ENCODE results near the gene ZNF580.

Gene ZNF580

GRCh38 chr19:55640577-55641425 is at the start of gene ZNF580:
TSS of gene ZNF580 (plus strand) at chr19:55641002. CDS start at chr19:55642509, 1,507 bp downstream.
- Histone ChIP-seq H3K27me3 (ENCODE audit: control insufficient read depth, insufficient read depth, low read length) (no peaks in the 10 kb centered on the region), H3K36me3 (ENCODE audit: control insufficient read depth, insufficient read depth, low read length) (no peaks in the 10 kb centered on the region), H3K9ac (ENCODE audit: low read length) (peak within 1 kb of the TSS; percentile 78), H3K4me3 (ENCODE audit: low read length) (peak within 1 kb of the TSS; percentile 36), H3K9me3 (ENCODE audit: control insufficient read depth, low read length) (no peaks in the 10 kb centered on the region), H3K4me1 (ENCODE audit: control insufficient read depth, insufficient read depth, low read length) (peaks cover 49% of the 10 kb centered on the region)

DNA sequence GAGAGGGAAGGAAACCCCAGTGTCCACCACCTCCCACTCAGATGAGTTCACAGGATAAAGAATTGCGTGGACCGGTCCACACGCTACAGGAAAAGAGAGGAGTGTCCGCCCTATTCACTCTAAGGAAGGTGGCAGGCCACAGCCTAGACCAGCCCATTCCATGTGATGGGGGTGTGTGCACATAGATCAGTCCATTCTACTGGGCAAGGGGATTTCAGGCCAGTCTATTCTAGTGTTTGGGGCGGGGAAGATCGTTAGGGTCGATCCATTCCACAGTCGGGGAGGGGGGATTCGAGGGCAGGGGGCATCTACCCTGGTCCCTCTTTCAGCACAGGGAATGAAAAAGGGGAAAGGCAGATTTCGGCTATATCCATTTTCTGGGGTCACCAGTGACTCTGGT is 49.2 kb upstream of the ZNF580 start:
- Histone ChIP-seq H3K27me3 (ENCODE audit: control insufficient read depth, insufficient read depth, low read length) (no peaks in the 10 kb centered on the region), H3K9me3 (ENCODE audit: control insufficient read depth, low read length) (no peaks in the 10 kb centered on the region), H3K4me3 (ENCODE audit: low read length) (no peak overlapping the region), H3K4me1 (ENCODE audit: control insufficient read depth, insufficient read depth, low read length) (peaks cover 4% of the 10 kb centered on the region), H3K36me3 (ENCODE audit: control insufficient read depth, insufficient read depth, low read length) (no peaks in the 10 kb centered on the region), H3K9ac (ENCODE audit: low read length) (no peak overlapping the region)

- H3K36me3 ChIP-seq (ENCODE audit: control insufficient read depth, insufficient read depth, low read length): no peaks in the 10 kb centered on the region
- H3K4me3 ChIP-seq (ENCODE audit: low read length): no peak overlapping the region
- H3K27me3 ChIP-seq (ENCODE audit: control insufficient read depth, insufficient read depth, low read length): no peaks in the 10 kb centered on the region
- H3K9me3 ChIP-seq (ENCODE audit: control insufficient read depth, low read length): no peaks in the 10 kb centered on the region
- no peak overlapping the region for H3K9ac ChIP-seq (ENCODE audit: low read length)
- H3K4me1 ChIP-seq (ENCODE audit: control insufficient read depth, insufficient read depth, low read length): no peaks in the 10 kb centered on the region
Measured at GRCh38 chr19:55592391-55593090, 48.3 kb upstream of the ZNF580 start.

- Histone ChIP-seq H3K9me3 (ENCODE audit: control insufficient read depth, low read length) (no peaks in the 10 kb centered on the region), H3K4me1 (ENCODE audit: control insufficient read depth, insufficient read depth, low read length) (no peaks in the 10 kb centered on the region), H3K4me3 (ENCODE audit: low read length) (no peak overlapping the region), H3K9ac (ENCODE audit: low read length) (no peak overlapping the region), H3K27me3 (ENCODE audit: control insufficient read depth, insufficient read depth, low read length) (no peaks in the 10 kb centered on the region), H3K36me3 (ENCODE audit: control insufficient read depth, insufficient read depth, low read length) (no peaks in the 10 kb centered on the region)
Measured at GRCh38 chr19:55593096-55593772, 47.6 kb upstream of the ZNF580 start.

- Histone ChIP-seq H3K9me3 (ENCODE audit: control insufficient read depth, low read length) (no peaks in the 10 kb centered on the region), H3K9ac (ENCODE audit: low read length) (no peak overlapping the region), H3K4me1 (ENCODE audit: control insufficient read depth, insufficient read depth, low read length) (no peaks in the 10 kb centered on the region), H3K36me3 (ENCODE audit: control insufficient read depth, insufficient read depth, low read length) (no peaks in the 10 kb centered on the region), H3K27me3 (ENCODE audit: control insufficient read depth, insufficient read depth, low read length) (no peaks in the 10 kb centered on the region), H3K4me3 (ENCODE audit: low read length) (no peak overlapping the region)
Measured at GRCh38 chr19:55594996-55595545, 45.7 kb upstream of the ZNF580 start.

DNA sequence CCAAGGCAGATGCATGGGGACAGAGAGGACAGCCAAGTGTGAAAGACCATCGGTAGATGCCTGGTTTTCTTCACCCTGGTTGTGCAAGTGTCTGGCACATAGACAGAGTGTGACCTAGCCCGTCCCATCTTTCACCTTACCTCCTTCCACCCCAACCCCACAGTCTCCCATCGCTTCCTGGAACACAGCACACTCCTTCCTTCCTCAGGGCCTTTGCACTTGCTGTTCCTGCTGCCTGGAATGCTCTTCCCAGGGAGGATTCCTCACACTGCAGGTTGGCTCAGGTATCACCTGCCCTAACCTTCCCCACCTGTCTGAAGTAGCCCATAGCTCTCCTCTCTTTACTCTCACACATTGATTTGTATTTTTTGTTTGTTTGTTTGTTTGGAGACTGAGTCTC is 44.5 kb upstream of the ZNF580 start:
- Histone ChIP-seq H3K27me3 (ENCODE audit: control insufficient read depth, insufficient read depth, low read length) (no peaks in the 10 kb centered on the region), H3K4me1 (ENCODE audit: control insufficient read depth, insufficient read depth, low read length) (peaks cover 8% of the 10 kb centered on the region), H3K4me3 (ENCODE audit: low read length) (no peak overlapping the region), H3K9ac (ENCODE audit: low read length) (no peak overlapping the region), H3K36me3 (ENCODE audit: control insufficient read depth, insufficient read depth, low read length) (no peaks in the 10 kb centered on the region), H3K9me3 (ENCODE audit: control insufficient read depth, low read length) (no peaks in the 10 kb centered on the region)

DNA sequence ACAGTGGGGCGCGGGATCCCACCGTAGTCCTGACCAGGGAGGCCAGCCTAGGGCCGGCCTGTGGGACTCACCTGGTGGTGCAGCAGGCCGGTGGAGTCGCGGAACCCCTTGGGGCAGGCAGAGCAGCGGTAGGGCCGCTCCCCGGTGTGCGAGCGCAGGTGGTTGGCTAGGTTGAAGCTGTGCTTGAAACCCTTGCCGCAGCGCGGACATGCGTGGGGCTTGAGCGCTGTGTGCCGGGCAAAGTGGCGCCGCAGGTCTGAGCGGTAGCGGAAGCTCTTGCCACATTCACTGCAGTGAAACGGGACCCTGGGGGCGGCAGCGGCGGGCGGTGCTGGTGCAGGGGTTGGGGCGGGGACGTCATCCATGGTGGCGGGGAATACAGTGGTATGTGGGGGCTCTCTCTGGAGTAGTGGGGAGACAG is 43.3 kb upstream of the ZNF580 start:
- Histone ChIP-seq H3K9me3 (ENCODE audit: control insufficient read depth, low read length) (no peaks in the 10 kb centered on the region), H3K36me3 (ENCODE audit: control insufficient read depth, insufficient read depth, low read length) (no peaks in the 10 kb centered on the region), H3K4me3 (ENCODE audit: low read length) (no peak overlapping the region), H3K4me1 (ENCODE audit: control insufficient read depth, insufficient read depth, low read length) (peaks cover 10% of the 10 kb centered on the region), H3K9ac (ENCODE audit: low read length) (no peak overlapping the region), H3K27me3 (ENCODE audit: control insufficient read depth, insufficient read depth, low read length) (no peaks in the 10 kb centered on the region)

DNA sequence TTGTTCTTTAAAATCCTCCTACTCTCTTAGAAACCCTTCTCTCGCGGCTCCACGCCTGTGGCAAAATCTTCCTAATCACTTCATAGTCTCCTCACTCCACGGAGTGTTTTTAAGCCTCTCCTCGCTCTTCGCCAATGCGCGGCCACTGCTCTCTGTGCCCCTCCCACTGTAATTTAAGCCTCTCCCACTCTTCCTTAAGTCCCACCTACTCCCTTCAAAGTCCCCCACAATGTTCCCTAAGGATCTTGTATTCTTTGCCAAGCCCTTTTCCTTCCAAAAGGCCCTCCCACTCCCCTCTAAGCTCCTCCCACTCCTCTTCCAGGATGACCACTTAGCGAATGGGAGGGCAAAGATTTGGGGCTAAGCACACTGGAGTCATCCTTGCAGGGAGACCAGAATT is 42.8 kb upstream of the ZNF580 start:
- Histone ChIP-seq H3K4me3 (ENCODE audit: low read length) (no peak overlapping the region), H3K27me3 (ENCODE audit: control insufficient read depth, insufficient read depth, low read length) (no peaks in the 10 kb centered on the region), H3K9ac (ENCODE audit: low read length) (no peak overlapping the region), H3K9me3 (ENCODE audit: control insufficient read depth, low read length) (no peaks in the 10 kb centered on the region), H3K36me3 (ENCODE audit: control insufficient read depth, insufficient read depth, low read length) (no peaks in the 10 kb centered on the region), H3K4me1 (ENCODE audit: control insufficient read depth, insufficient read depth, low read length) (peaks cover 10% of the 10 kb centered on the region)

GRCh38 chr19:55598719-55599467 is 41.9 kb upstream of the ZNF580 start:
- Histone ChIP-seq H3K9me3 (ENCODE audit: control insufficient read depth, low read length) (no peaks in the 10 kb centered on the region), H3K27me3 (ENCODE audit: control insufficient read depth, insufficient read depth, low read length) (no peaks in the 10 kb centered on the region), H3K4me1 (ENCODE audit: control insufficient read depth, insufficient read depth, low read length) (peaks cover 16% of the 10 kb centered on the region), H3K36me3 (ENCODE audit: control insufficient read depth, insufficient read depth, low read length) (no peaks in the 10 kb centered on the region), H3K9ac (ENCODE audit: low read length) (peak overlapping the region; percentile 91), H3K4me3 (ENCODE audit: low read length) (peak overlapping the region; percentile 100)

- H3K36me3 ChIP-seq (ENCODE audit: control insufficient read depth, insufficient read depth, low read length): no peaks in the 10 kb centered on the region
- H3K27me3 ChIP-seq (ENCODE audit: control insufficient read depth, insufficient read depth, low read length): no peaks in the 10 kb centered on the region
- peak within 1 kb of the TSS; percentile 91 for H3K9ac ChIP-seq (ENCODE audit: low read length)
- H3K4me3 ChIP-seq (ENCODE audit: low read length): peak within 1 kb of the TSS; percentile 100
- H3K4me1 ChIP-seq (ENCODE audit: control insufficient read depth, insufficient read depth, low read length): peaks cover 17% of the 10 kb centered on the region
- no peaks in the 10 kb centered on the region for H3K9me3 ChIP-seq (ENCODE audit: control insufficient read depth, low read length)
Measured at GRCh38 chr19:55599468-55599841, 41.3 kb upstream of the ZNF580 start, which contains the start of gene FIZ1. TSS of gene FIZ1 (minus strand) at chr19:55599517. CDS start at chr19:55597865, 1,652 bp downstream.

DNA sequence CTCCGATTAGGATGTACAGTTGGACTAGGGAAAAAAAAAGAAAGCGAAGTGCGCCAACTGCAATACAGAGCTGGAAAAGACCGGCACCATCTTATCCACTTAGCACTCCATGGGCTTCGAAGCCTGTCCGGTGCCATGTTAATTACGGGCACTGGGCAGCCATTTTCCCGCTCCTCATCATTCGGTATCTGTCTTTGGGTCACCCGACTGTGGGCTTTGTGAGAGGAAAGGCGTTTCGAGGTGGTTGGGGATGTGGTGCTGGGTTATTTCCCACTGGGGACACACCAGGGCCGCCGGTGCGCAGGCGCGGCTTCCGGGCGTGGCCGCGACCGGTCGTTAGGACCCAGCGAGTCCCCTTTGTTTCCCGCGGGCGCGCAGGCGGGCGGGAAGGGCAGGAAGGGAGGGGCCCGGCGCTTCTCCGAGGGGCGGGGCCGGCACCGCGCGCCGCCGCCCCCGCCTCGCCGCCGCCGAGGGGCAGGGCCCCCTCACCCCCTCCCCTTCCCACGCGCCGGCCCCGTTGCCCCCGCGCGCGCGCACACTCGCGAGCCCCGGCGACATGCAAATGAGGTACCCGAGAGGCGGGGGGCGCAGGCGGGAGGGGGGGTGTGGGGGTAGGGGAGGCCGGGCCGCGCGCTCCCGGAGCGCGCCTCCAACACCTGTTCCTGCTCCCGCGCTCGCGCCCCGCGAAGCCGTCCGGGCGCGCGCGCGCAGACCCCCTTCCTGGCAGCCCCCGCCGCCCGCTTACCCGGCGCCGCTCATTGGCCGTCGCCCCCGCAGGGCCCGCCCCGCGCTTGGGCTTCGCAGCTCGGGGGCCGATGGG is 40.8 kb upstream of the ZNF580 start, which contains the start of gene ZNF524:
Gene ZNF524, plus strand, starts transcription at position 447 of the 820 bp plus-strand sequence. CDS start 1,825 bp downstream, outside the sequence.
- Histone ChIP-seq H3K36me3 (ENCODE audit: control insufficient read depth, insufficient read depth, low read length) (no peaks in the 10 kb centered on the region), H3K9me3 (ENCODE audit: control insufficient read depth, low read length) (no peaks in the 10 kb centered on the region), H3K27me3 (ENCODE audit: control insufficient read depth, insufficient read depth, low read length) (no peaks in the 10 kb centered on the region), H3K4me3 (ENCODE audit: low read length) (peak within 1 kb of the TSS; percentile 100), H3K9ac (ENCODE audit: low read length) (peak within 1 kb of the TSS; percentile 91), H3K4me1 (ENCODE audit: control insufficient read depth, insufficient read depth, low read length) (peaks cover 17% of the 10 kb centered on the region)

All from mucosa of stomach (tissue), 1 donor.